ENCODE measurements around the gene KCNT2.

The KCNT2 gene

DNA sequence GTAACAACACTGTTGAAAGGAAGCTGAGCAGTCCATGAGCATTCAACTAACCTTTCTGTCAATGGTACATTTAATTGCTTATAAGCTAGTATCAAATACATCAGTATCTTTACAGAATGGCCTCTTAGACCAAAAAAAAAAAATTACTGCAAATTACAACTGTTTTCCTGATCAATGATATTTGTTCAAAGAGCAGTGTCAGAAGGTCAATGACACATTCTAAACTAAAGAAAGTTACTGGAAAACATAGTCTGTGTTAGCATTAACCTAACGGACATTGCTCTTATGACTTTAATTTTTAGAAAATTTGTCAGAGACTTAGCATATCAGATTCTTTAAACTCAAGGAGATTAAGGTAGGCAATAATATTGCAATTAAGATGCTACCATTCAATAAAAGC lies 162.5 kb downstream of the KCNT2 start:
- Histone ChIP-seq H3K4me3 (ENCODE audit: low read depth in 1 of 2, low read length in 2 of 2) (no peak overlapping the region), H3K4me1 (ENCODE audit: control insufficient read depth in 1 of 2, insufficient read depth in 2 of 2, low read length in 2 of 2) (no peaks in the 10 kb centered on the region), H3K27ac (ENCODE audit: low read length) (no peak overlapping the region), H3K27me3 (ENCODE audit: low read depth, low read length) (no peaks in the 10 kb centered on the region), H3K36me3 (ENCODE audit: control insufficient read depth in 1 of 2, insufficient read depth in 2 of 2, low read length in 2 of 2) (no peaks in the 10 kb centered on the region), H3K9me3 (ENCODE audit: control insufficient read depth in 1 of 2, low read length in 2 of 2) (no peaks in the 10 kb centered on the region)

DNA sequence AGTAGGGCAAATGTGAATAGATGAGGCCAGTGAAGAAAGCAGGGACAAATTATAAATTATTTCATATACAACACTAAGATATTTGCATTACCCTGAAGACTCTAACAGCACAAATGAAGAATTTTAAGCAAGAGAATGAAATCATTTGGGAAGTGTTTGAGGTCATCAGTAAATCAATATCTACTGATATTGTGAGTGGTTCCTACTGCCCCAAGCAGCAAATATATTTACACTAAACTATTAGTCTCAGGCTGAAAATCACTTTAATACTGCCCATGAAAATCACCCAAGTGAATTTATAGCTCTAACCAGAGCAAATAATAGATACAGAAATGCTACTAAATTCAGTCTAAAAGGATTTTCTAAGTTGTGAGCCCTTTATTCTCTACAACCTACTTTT lies 163.6 kb downstream of the KCNT2 start:
- Histone ChIP-seq H3K36me3 (ENCODE audit: control insufficient read depth in 1 of 2, insufficient read depth in 2 of 2, low read length in 2 of 2) (no peaks in the 10 kb centered on the region), H3K9me3 (ENCODE audit: control insufficient read depth in 1 of 2, low read length in 2 of 2) (no peaks in the 10 kb centered on the region), H3K27me3 (ENCODE audit: low read depth, low read length) (no peaks in the 10 kb centered on the region), H3K27ac (ENCODE audit: low read length) (no peak overlapping the region), H3K4me3 (ENCODE audit: low read depth in 1 of 2, low read length in 2 of 2) (no peak overlapping the region), H3K4me1 (ENCODE audit: control insufficient read depth in 1 of 2, insufficient read depth in 2 of 2, low read length in 2 of 2) (no peaks in the 10 kb centered on the region)

DNA sequence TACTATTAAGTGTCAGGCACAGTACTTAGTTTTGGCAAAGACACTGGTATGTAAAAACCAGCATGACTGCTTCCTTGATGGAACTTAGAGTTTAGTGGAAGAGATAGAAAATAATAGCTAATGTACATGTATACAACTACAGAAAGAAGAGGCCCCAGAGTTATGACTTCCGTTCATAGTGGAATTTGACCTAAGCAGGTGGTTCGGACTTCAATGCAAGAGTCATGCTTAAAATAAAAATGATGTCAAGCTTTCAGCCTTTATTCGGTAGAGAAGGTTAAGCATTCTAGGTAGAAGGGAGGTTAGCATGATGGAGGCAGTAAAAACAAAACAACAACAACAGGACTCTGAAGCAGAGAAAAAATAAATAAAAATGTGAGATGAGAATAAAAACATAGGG lies 165.9 kb downstream of the KCNT2 start:
- no peaks in the 10 kb centered on the region for H3K27me3 ChIP-seq (ENCODE audit: low read depth, low read length)
- H3K9me3 ChIP-seq (ENCODE audit: control insufficient read depth in 1 of 2, low read length in 2 of 2), result no peaks in the 10 kb centered on the region
- H3K4me1 ChIP-seq (ENCODE audit: control insufficient read depth in 1 of 2, insufficient read depth in 2 of 2, low read length in 2 of 2), result no peaks in the 10 kb centered on the region
- no peak overlapping the region for H3K27ac ChIP-seq (ENCODE audit: low read length)
- H3K36me3 ChIP-seq (ENCODE audit: control insufficient read depth in 1 of 2, insufficient read depth in 2 of 2, low read length in 2 of 2), result no peaks in the 10 kb centered on the region
- no peak overlapping the region for H3K4me3 ChIP-seq (ENCODE audit: low read depth in 1 of 2, low read length in 2 of 2)

DNA sequence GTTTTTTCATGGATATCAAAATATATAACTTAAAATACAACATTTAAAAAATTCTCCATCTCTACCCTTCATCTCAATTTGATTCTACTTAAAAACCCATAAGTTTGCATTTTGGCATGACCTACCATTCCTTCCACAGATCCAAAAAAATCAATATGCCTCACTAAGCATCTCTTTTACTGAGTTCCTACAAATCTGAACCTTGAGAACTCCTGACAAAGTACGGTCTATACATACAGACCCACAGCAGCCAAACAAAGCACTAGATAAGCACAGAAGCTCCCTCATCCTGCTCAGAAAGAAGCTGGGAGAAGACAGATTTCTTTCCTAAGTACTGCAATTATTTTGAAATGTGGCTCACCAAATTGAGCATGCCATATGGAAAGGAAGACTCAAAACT lies 167.5 kb downstream of the KCNT2 start:
- Histone ChIP-seq H3K36me3 (ENCODE audit: control insufficient read depth in 1 of 2, insufficient read depth in 2 of 2, low read length in 2 of 2) (no peaks in the 10 kb centered on the region), H3K4me1 (ENCODE audit: control insufficient read depth in 1 of 2, insufficient read depth in 2 of 2, low read length in 2 of 2) (no peaks in the 10 kb centered on the region), H3K27ac (ENCODE audit: low read length) (no peak overlapping the region), H3K27me3 (ENCODE audit: low read depth, low read length) (no peaks in the 10 kb centered on the region), H3K4me3 (ENCODE audit: low read depth in 1 of 2, low read length in 2 of 2) (no peak overlapping the region), H3K9me3 (ENCODE audit: control insufficient read depth in 1 of 2, low read length in 2 of 2) (no peaks in the 10 kb centered on the region)

DNA sequence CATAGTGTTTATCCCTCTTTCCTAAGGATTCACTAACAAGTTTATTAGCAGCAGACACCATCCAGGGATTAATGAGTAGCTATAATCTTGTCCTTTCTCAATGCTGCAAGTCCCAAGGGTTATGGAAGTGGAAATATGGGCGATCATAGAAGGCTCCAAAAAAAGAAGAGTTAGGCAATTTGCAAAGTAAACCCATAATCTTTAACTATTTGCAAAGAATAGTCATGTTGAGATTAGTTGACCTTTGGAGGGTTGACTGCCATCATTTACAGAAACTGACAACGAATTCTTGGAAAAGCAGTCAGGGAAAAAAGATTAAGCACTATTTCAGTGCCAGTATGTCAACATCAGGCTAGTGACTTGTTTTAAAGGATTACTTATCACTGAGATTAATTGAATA lies 169.9 kb downstream of the KCNT2 start:
- H3K9me3 ChIP-seq (ENCODE audit: control insufficient read depth in 1 of 2, low read length in 2 of 2), result no peaks in the 10 kb centered on the region
- no peaks in the 10 kb centered on the region for H3K4me1 ChIP-seq (ENCODE audit: control insufficient read depth in 1 of 2, insufficient read depth in 2 of 2, low read length in 2 of 2)
- no peaks in the 10 kb centered on the region for H3K36me3 ChIP-seq (ENCODE audit: control insufficient read depth in 1 of 2, insufficient read depth in 2 of 2, low read length in 2 of 2)
- no peak overlapping the region for H3K27ac ChIP-seq (ENCODE audit: low read length)
- H3K4me3 ChIP-seq (ENCODE audit: low read depth in 1 of 2, low read length in 2 of 2), result no peak overlapping the region
- H3K27me3 ChIP-seq (ENCODE audit: low read depth, low read length), result no peaks in the 10 kb centered on the region

DNA sequence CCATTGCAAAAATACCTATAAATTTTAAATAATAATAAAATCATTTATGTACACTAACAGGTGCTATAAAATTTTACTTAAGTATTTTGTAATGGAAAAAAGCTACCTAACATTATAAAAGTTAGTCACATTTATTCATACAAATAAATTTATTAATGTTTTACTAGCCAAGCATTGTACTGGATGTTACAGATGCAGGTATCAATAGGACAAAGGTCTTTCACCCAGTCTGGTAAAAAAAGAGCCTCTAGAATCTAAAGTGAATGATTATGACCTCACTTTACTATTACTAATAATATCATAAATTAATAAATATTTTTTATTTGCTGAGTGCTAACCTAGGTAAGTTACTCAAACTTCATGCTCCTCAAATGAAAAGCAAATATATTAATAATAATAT lies 170.6 kb downstream of the KCNT2 start:
- no peaks in the 10 kb centered on the region for H3K9me3 ChIP-seq (ENCODE audit: control insufficient read depth in 1 of 2, low read length in 2 of 2)
- no peak overlapping the region for H3K4me3 ChIP-seq (ENCODE audit: low read depth in 1 of 2, low read length in 2 of 2)
- H3K36me3 ChIP-seq (ENCODE audit: control insufficient read depth in 1 of 2, insufficient read depth in 2 of 2, low read length in 2 of 2), result no peaks in the 10 kb centered on the region
- H3K4me1 ChIP-seq (ENCODE audit: control insufficient read depth in 1 of 2, insufficient read depth in 2 of 2, low read length in 2 of 2), result no peaks in the 10 kb centered on the region
- no peak overlapping the region for H3K27ac ChIP-seq (ENCODE audit: low read length)
- no peaks in the 10 kb centered on the region for H3K27me3 ChIP-seq (ENCODE audit: low read depth, low read length)

DNA sequence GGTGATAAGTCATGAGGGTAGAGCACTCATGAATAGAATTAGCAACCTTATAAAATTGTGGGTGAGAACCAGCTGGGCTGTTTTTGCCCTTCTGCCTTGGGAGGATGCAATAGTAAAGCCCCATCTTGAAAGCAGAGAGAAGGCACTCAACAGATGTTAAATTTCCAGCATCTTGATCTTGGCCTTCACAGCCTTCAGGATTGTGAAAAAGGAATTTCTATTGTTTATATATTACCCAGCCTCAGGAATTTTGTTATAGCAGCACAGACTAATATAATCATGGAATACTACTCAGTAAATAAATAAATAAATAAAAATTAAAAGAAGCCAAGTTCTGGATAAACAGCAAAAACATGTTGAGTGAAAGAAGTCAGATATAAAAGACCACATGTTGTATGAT lies 175.2 kb downstream of the KCNT2 start:
- H3K4me1 ChIP-seq (ENCODE audit: control insufficient read depth in 1 of 2, insufficient read depth in 2 of 2, low read length in 2 of 2), result no peaks in the 10 kb centered on the region

DNA sequence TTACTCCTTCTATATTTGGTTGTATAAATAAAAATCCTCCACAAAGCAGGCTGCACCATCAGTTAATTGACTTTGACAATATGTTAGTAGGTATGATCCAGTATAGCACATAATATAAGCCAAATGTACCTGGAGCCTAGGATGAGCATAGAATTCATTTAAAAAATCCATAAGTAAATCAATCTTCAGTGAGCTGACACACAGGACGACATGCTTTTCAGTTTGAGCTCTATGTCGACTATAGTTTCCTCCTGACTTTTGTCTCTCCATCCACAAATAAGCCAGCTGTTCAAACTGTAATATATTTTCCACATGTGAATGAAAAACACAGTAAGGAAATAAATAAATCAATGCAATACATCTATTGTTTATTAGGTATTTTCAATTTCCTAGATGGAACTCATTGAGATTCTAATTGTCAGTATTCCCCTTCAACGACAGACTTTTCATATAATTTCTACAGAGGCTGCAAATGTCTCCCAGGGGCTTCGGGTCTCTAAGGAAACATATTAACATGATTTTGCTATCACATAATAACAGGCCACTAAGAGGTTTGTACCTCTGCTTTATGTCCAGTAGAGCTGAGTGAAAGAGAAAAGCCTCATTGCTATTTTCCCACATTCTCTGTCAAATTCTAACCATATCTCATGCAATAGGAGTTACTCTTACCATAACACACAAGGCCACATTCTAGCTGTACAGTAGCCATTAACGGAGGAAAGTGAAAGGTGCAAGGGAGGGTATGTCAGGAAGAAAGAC lies 180.1 kb downstream of the KCNT2 start:
- no peak overlapping the region for H3K4me3 ChIP-seq (ENCODE audit: low read depth in 1 of 2, low read length in 2 of 2)
- no peaks in the 10 kb centered on the region for H3K27me3 ChIP-seq (ENCODE audit: low read depth, low read length)

More for the DNA sequence above, 175.2 kb downstream of the KCNT2 start:
- Histone ChIP-seq H3K4me3 (ENCODE audit: low read depth in 1 of 2, low read length in 2 of 2) (no peak overlapping the region), H3K27me3 (ENCODE audit: low read depth, low read length) (no peaks in the 10 kb centered on the region), H3K9me3 (ENCODE audit: control insufficient read depth in 1 of 2, low read length in 2 of 2) (no peaks in the 10 kb centered on the region), H3K27ac (ENCODE audit: low read length) (no peak overlapping the region), H3K36me3 (ENCODE audit: control insufficient read depth in 1 of 2, insufficient read depth in 2 of 2, low read length in 2 of 2) (no peaks in the 10 kb centered on the region)

DNA sequence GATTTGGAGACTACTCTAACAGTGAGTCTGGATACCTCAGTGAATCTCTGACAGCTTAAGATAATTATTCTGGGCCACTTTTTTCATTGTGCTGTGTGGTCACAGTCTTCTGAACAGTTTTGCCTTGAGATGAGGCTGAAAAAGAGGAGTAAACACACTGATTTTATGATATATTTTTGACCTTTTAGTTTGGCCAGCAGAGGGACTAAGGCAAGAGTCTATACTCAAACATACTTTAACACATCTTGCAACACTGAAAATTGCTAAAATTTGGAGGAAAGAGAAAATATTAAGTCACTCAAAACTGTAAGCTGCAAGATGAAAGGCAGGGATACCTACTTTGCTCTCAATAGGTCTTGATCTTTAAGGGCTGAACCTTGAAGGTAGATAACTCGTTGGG lies 182.7 kb downstream of the KCNT2 start:
- Histone ChIP-seq H3K36me3 (ENCODE audit: control insufficient read depth in 1 of 2, insufficient read depth in 2 of 2, low read length in 2 of 2) (no peaks in the 10 kb centered on the region), H3K4me3 (ENCODE audit: low read depth in 1 of 2, low read length in 2 of 2) (no peak overlapping the region), H3K4me1 (ENCODE audit: control insufficient read depth in 1 of 2, insufficient read depth in 2 of 2, low read length in 2 of 2) (no peaks in the 10 kb centered on the region), H3K9me3 (ENCODE audit: control insufficient read depth in 1 of 2, low read length in 2 of 2) (no peaks in the 10 kb centered on the region), H3K27me3 (ENCODE audit: low read depth, low read length) (no peaks in the 10 kb centered on the region), H3K27ac (ENCODE audit: low read length) (no peak overlapping the region)

More for the DNA sequence above, 180.1 kb downstream of the KCNT2 start:
- Histone ChIP-seq H3K9me3 (ENCODE audit: control insufficient read depth in 1 of 2, low read length in 2 of 2) (no peaks in the 10 kb centered on the region), H3K4me1 (ENCODE audit: control insufficient read depth in 1 of 2, insufficient read depth in 2 of 2, low read length in 2 of 2) (no peaks in the 10 kb centered on the region), H3K36me3 (ENCODE audit: control insufficient read depth in 1 of 2, insufficient read depth in 2 of 2, low read length in 2 of 2) (no peaks in the 10 kb centered on the region), H3K27ac (ENCODE audit: low read length) (no peak overlapping the region)

DNA sequence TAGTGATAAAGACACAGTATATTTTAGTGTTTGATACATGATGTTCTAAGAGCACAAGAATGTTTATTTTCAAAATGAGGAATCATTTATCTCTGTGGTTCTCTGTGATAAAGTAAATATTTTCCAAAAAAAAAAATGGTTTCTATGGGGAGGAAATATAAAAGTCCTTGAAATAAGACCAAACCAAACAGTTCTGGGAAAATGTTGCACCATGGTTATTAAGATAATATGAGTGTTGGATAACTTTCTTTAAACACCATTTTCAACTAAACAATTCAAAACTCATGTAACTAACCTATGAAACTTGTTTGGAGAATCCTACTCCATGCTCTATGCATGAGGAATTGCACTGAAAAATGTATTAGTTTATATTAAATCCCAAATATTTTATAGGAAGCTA lies 184.6 kb downstream of the KCNT2 start:
- H3K27me3 ChIP-seq (ENCODE audit: low read depth, low read length), result no peaks in the 10 kb centered on the region
- no peaks in the 10 kb centered on the region for H3K4me1 ChIP-seq (ENCODE audit: control insufficient read depth in 1 of 2, insufficient read depth in 2 of 2, low read length in 2 of 2)
- no peaks in the 10 kb centered on the region for H3K36me3 ChIP-seq (ENCODE audit: control insufficient read depth in 1 of 2, insufficient read depth in 2 of 2, low read length in 2 of 2)
- H3K4me3 ChIP-seq (ENCODE audit: low read depth in 1 of 2, low read length in 2 of 2), result no peak overlapping the region
- H3K27ac ChIP-seq (ENCODE audit: low read length), result no peak overlapping the region
- no peaks in the 10 kb centered on the region for H3K9me3 ChIP-seq (ENCODE audit: control insufficient read depth in 1 of 2, low read length in 2 of 2)

DNA sequence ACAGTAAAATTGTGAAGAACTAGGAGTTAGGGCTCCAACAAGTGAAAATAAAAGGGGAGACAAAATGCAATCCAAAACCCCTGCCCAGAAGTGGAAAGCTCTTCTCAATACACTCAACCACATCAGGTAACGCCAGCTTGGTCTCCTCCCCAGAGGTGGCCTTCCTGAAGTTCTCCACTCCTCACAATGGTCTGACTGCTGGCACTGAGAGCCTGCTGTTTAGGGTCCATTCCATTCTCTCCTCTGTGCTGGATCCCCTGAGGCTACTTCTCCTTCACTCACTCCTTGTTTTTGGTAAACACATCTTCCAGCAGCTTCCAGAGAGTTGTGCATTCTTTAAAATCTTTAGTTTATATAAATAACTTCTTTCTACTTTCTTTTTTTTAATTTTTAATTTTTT lies 189.5 kb downstream of the KCNT2 start:
- no peaks in the 10 kb centered on the region for H3K4me1 ChIP-seq (ENCODE audit: control insufficient read depth in 1 of 2, insufficient read depth in 2 of 2, low read length in 2 of 2)
- no peak overlapping the region for H3K4me3 ChIP-seq (ENCODE audit: low read depth in 1 of 2, low read length in 2 of 2)
- no peaks in the 10 kb centered on the region for H3K9me3 ChIP-seq (ENCODE audit: control insufficient read depth in 1 of 2, low read length in 2 of 2)
- no peak overlapping the region for H3K27ac ChIP-seq (ENCODE audit: low read length)
- no peaks in the 10 kb centered on the region for H3K27me3 ChIP-seq (ENCODE audit: low read depth, low read length)
- H3K36me3 ChIP-seq (ENCODE audit: control insufficient read depth in 1 of 2, insufficient read depth in 2 of 2, low read length in 2 of 2), result no peaks in the 10 kb centered on the region

DNA sequence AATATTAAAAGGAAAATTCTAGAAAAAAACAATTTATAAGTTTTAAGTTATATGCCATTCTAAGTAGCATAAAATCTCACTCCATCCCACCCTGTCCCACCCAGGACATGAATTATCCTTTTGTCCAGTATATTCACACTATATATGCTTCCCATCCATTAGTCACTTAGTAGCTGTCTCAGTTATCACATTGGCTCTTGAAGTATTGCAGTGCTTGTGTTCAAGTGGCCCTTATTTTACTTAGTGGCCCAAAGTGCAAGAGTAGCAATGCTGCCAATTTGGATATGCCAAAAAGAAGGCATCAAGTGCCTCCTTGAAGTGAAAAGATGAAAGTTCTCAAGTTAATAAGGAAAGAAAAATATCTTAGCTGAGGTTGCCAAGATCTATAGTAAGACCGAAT lies 192.3 kb downstream of the KCNT2 start:
- Histone ChIP-seq H3K27ac (ENCODE audit: low read length) (no peak overlapping the region), H3K4me1 (ENCODE audit: control insufficient read depth in 1 of 2, insufficient read depth in 2 of 2, low read length in 2 of 2) (no peaks in the 10 kb centered on the region), H3K9me3 (ENCODE audit: control insufficient read depth in 1 of 2, low read length in 2 of 2) (no peaks in the 10 kb centered on the region), H3K36me3 (ENCODE audit: control insufficient read depth in 1 of 2, insufficient read depth in 2 of 2, low read length in 2 of 2) (no peaks in the 10 kb centered on the region), H3K4me3 (ENCODE audit: low read depth in 1 of 2, low read length in 2 of 2) (no peak overlapping the region), H3K27me3 (ENCODE audit: low read depth, low read length) (no peaks in the 10 kb centered on the region)

All from muscle layer of duodenum (tissue), 2 donors.